Gastroesophageal sphincter (tissue), 4 donors: ENCODE measurements around the gene FANCM. TPM values are rescaled to one million over a fixed set of nuclear protein-coding genes. Genes with fewer than 3 reads are reported as not detected.
"Not testable (repeated sequence)": the region's sequence is repeated elsewhere in the genome, so short reads cannot be mapped to it uniquely, and the experiment has no call there.

ENCODE experiments used
- ATAC-seq: fragments of 150-250 bp; one replicate; pipeline ENCODE4 v1.9.1; 2016; ENCODE audit warnings: mild to moderate bottlenecking, moderate library complexity
- H3K27ac ChIP-seq, 4 donors: fragments of 200-600 bp; sonication (generic) in 3 of 4; 1 replicate in 3 of 4; 2 replicates in 1 of 4; pipeline ENCODE4 v1.5.1; 2016 to 2019
- H3K27me3 ChIP-seq: fragments of 200-600 bp; sonication (generic); one replicate; pipeline ENCODE4 v1.5.1; 2019
- H3K36me3 ChIP-seq, 2 donors: fragments of 200-600 bp; sonication (generic); one replicate each; pipeline ENCODE4 v1.5.1; 2019; ENCODE audit warnings: control low read depth in 1 of 2
- H3K4me1 ChIP-seq, 3 donors: fragments of 200-600 bp; sonication (generic); 1 replicate in 2 of 3; 2 replicates in 1 of 3; pipeline ENCODE4 v1.5.1; 2016 to 2019; ENCODE audit warnings: control low read depth in 2 of 3
- H3K4me3 ChIP-seq, 2 donors: fragments of 200-600 bp; sonication (generic); one replicate each; pipeline ENCODE4 v1.5.1; 2019; ENCODE audit warnings: mild to moderate bottlenecking in 1 of 2, moderate library complexity in 1 of 2
- H3K9me3 ChIP-seq, 3 donors: fragments of 200-600 bp; sonication (generic); one replicate each; pipeline ENCODE4 v1.5.1; 2017 to 2019; ENCODE audit warnings: control low read depth in 2 of 3
- CTCF ChIP-seq, 4 experiments: fragments of 200-600 bp in 2 of 4; fragments of 450-650 bp in 2 of 4; sonication (generic) in 1 of 4; IDR thresholded peaks; one replicate each; pipeline ENCODE4 v1.5.1; 2017 to 2019; ENCODE audit warnings: antibody characterized with exemption in 4 of 4, mild to moderate bottlenecking in 2 of 4, moderate library complexity in 2 of 4
- EP300 ChIP-seq: sonication (generic); formaldehyde crosslinking; IDR thresholded peaks from one replicate; pipeline ENCODE4 v1.6.1; 2017; ENCODE audit warnings: antibody characterized with exemption, mild to moderate bottlenecking
- POLR2A ChIP-seq, 2 donors: fragments of 450-650 bp; IDR thresholded peaks; one replicate each; pipeline ENCODE4 v1.6.1; 2017; ENCODE audit warnings: antibody characterized with exemption in 2 of 2, mild to moderate bottlenecking in 2 of 2, moderate library complexity in 1 of 2
- POLR2AphosphoS5 ChIP-seq: sonication (generic); formaldehyde crosslinking; IDR thresholded peaks from one replicate; pipeline ENCODE4 v1.6.1; 2017; ENCODE audit warnings: antibody characterized with exemption
- WGBS, 2 donors: methylation state at CpG; one replicate each; pipeline ENCODE4 v1.1.5; 2018; ENCODE audit warnings: low coverage in 1 of 2; 5-methylcytosine and 5-hydroxymethylcytosine counted together
- total RNA-seq, 4 donors: library from RNA; depleted of rRNA; stranded (reverse); fragments of >200 nt; gene quantifications; one replicate each; pipeline ENCODE4 v1.1.0, GENCODE V29; 2016

FANCM gene
- total RNA-seq, 4 donors from 2014 or later, result 1.8 to 7.7 (median 4.3) TPM

GRCh38 chr14:45201905-45202304, 66.2 kb downstream of the FANCM start:
- H3K4me1 ChIP-seq, result peaks cover 0 to 11% (median 0%) of the 10 kb centered on the region in 3 donors
- ATAC-seq, result no peak

GRCh38 chr14:45204241-45204640, 68.5 kb downstream of the FANCM start:
- Histone ChIP-seq H3K27me3 (no peaks in the 10 kb centered on the region), H3K27ac (no peak overlapping the region)

More at GRCh38 chr14:45201905-45202304, 66.2 kb downstream of the FANCM start:
- Histone ChIP-seq H3K27me3 (no peaks in the 10 kb centered on the region), H3K27ac (no peak overlapping the region), H3K36me3 (peaks cover 0 to 40% of the 10 kb centered on the region in 2 donors), H3K9me3 (no peaks in the 10 kb centered on the region), H3K4me3 (no peak overlapping the region)
- WGBS, 2 donors, result 64 to 67% methylated on average over 1 of the region's 1 CpG
- TF ChIP-seq POLR2AphosphoS5 (no peak), EP300 (no peak), CTCF (IDR thresholded peaks at IDR 0.05) (no peak), POLR2A (IDR thresholded peaks at IDR 0.05) (no peak)

GRCh38 chr14:45210159-45210558, 74.4 kb downstream of the FANCM start:
- Histone ChIP-seq H3K9me3 (no peaks in the 10 kb centered on the region), H3K4me3 (no peak overlapping the region), H3K27me3 (no peaks in the 10 kb centered on the region), H3K27ac (no peak overlapping the region), H3K4me1 (no peaks in the 10 kb centered on the region), H3K36me3 (peaks cover 0 to 88% of the 10 kb centered on the region in 2 donors)
- ATAC-seq, result no peak
- TF ChIP-seq POLR2AphosphoS5, result no peak
- TF ChIP-seq EP300, result no peak
- no peak for TF ChIP-seq CTCF (IDR thresholded peaks at IDR 0.05)
- no peak for TF ChIP-seq POLR2A (IDR thresholded peaks at IDR 0.05)
- WGBS, 2 donors, result 100% methylated on average over 1 of the region's 1 CpG

More at GRCh38 chr14:45204241-45204640, 68.5 kb downstream of the FANCM start:
- Histone ChIP-seq H3K4me1 (no peaks in the 10 kb centered on the region), H3K4me3 (no peak overlapping the region), H3K36me3 (peaks cover 0 to 57% of the 10 kb centered on the region in 2 donors), H3K9me3 (no peaks in the 10 kb centered on the region)
- ATAC-seq, result no peak
- TF ChIP-seq CTCF (IDR thresholded peaks at IDR 0.05), result no peak
- TF ChIP-seq POLR2A (IDR thresholded peaks at IDR 0.05), result no peak
- no peak for TF ChIP-seq POLR2AphosphoS5
- TF ChIP-seq EP300, result no peak

GRCh38 chr14:45211295-45211694, 75.6 kb downstream of the FANCM start:
- no peak for ATAC-seq
- Histone ChIP-seq H3K36me3 (peaks cover 0 to 89% of the 10 kb centered on the region in 2 donors), H3K27me3 (no peaks in the 10 kb centered on the region), H3K9me3 (no peaks in the 10 kb centered on the region), H3K4me3 (no peak overlapping the region), H3K4me1 (no peaks in the 10 kb centered on the region), H3K27ac (no peak overlapping the region)
- WGBS, 2 donors, result 75 to 89% methylated on average over 1 of the region's 1 CpG
- TF ChIP-seq CTCF (IDR thresholded peaks at IDR 0.05) (no peak), POLR2AphosphoS5 (no peak), POLR2A (IDR thresholded peaks at IDR 0.05) (no peak), EP300 (no peak)

GRCh38 chr14:45212231-45212630, 76.5 kb downstream of the FANCM start:
- ATAC-seq, result no peak
- peaks cover 0 to 89% of the 10 kb centered on the region in 2 donors for H3K36me3 ChIP-seq
- no peaks in the 10 kb centered on the region for H3K27me3 ChIP-seq
- no peak overlapping the region for H3K27ac ChIP-seq
- H3K9me3 ChIP-seq, result no peaks in the 10 kb centered on the region
- H3K4me1 ChIP-seq, result no peaks in the 10 kb centered on the region
- H3K4me3 ChIP-seq, result no peak overlapping the region
- TF ChIP-seq CTCF (IDR thresholded peaks at IDR 0.05) (no peak), POLR2AphosphoS5 (no peak), POLR2A (IDR thresholded peaks at IDR 0.05) (no peak), EP300 (no peak)
- 90% methylated on average over 3 of the region's 3 CpGs; no CpG with 5 or more reads in 1 of the 2 donors for WGBS, 2 donors

- H3K9me3 ChIP-seq, H3K27ac ChIP-seq, H3K4me1 ChIP-seq, H3K27me3 ChIP-seq, ATAC-seq, H3K4me3 ChIP-seq: not testable (repeated sequence)
- 67 to 100% methylated on average over 1 of the region's 1 CpG for WGBS, 2 donors
- peaks cover 0 to 94% of the 10 kb centered on the region in 2 donors for H3K36me3 ChIP-seq
These were observed 78.0 kb downstream of the FANCM start for GRCh38 chr14:45213716-45214115.

GRCh38 chr14:45214341-45214740, 78.6 kb downstream of the FANCM start:
- H3K9me3 ChIP-seq, ATAC-seq, H3K27me3 ChIP-seq, H3K4me3 ChIP-seq, H3K4me1 ChIP-seq, H3K27ac ChIP-seq: not testable (repeated sequence)
- 94 to 98% methylated on average over 6 of the region's 6 CpGs for WGBS, 2 donors
- peaks cover 0 to 87% of the 10 kb centered on the region in 2 donors for H3K36me3 ChIP-seq
